ENCODE data around the gene GJB6. TPM values are rescaled to one million over a fixed set of nuclear protein-coding genes. Genes with fewer than 3 reads are reported as not detected.

The GJB6 gene
- total and polyA plus RNA-seq, 5 donors from 2014 or later, result 3.9 to 13.8 (median 5.6) TPM

- Histone ChIP-seq H3K27me3 (ENCODE audit: control insufficient read depth, insufficient read depth, low read length) (peaks cover 5% of the 10 kb centered on the region), H3K4me1 (ENCODE audit: control insufficient read depth, insufficient read depth, low read length, poor library complexity, severe bottlenecking) (peaks cover 3% of the 10 kb centered on the region), H3K9me3 (ENCODE audit: control insufficient read depth in 2 of 2, low read length in 2 of 2) (no peaks in the 10 kb centered on the region), H3K27ac (ENCODE audit: insufficient read depth, low read length, poor library complexity, severe bottlenecking) (no peak overlapping the region), H3K4me3 (ENCODE audit: low read depth, low read length) (no peak overlapping the region), H3K36me3 (ENCODE audit: control insufficient read depth, insufficient read depth, low read length) (no peaks in the 10 kb centered on the region)
- Mint-ChIP-seq H3K9me3 (no peaks in the 10 kb centered on the region), H3K27ac (no peak overlapping the region), H3K4me3 (no peak overlapping the region), H3K27me3 (peaks cover 51% of the 10 kb centered on the region), H3K4me1 (peaks cover 7 to 18% (median 9%) of the 10 kb centered on the region in 4 donors), H3K36me3 (peaks cover 3% of the 10 kb centered on the region)
- DNase-seq, result no peak
- ATAC-seq (ENCODE audit: low read depth in 2 of 2), result no peak
Measured at GRCh38 chr13:20173116-20173746, 58.9 kb downstream of the GJB6 start.

Other genes with a start within 250 kb of the GJB6 start
- not detected for gene GJA3, start 71.3 kb downstream of the GJB6 start, total RNA-seq
- gene GJA3, start 71.3 kb downstream of the GJB6 start, polyA plus RNA-seq, result under 1 TPM in 1 of 4 donors, not detected in 3; 0.06 TPM
- gene GJB2, start 39.4 kb downstream of the GJB6 start, total RNA-seq, result not detected
- not detected for gene GJB2, start 39.4 kb downstream of the GJB6 start, polyA plus RNA-seq